HepG2 (cell line): ENCODE data around the gene KRT12. TPM values are rescaled to one million over a fixed set of nuclear protein-coding genes. Genes with fewer than 3 reads are reported as not detected.

Experiments used
- ATAC-seq: fragments of 200-7000 bp; cut with Tn5 transposase; 3 replicates; pipeline ENCODE4 v1.9.1; 2020; ENCODE audit warnings: mild to moderate bottlenecking, moderate library complexity
- BruUV-seq: library from RNA; stranded (reverse); fragments of 400-500 nt; replicated peaks from 2 replicates; lab custom pipeline; 2021; lab: Mats Ljungman, UMichigan
- CTCF ChIA-PET: fragments of 300-600 bp; formaldehyde crosslinking; extraction: SDS; loops from one replicate; lab custom pipeline; 2021; ENCODE audit warnings: low total read pairs, inconsistent platforms, low intra/inter-chr PET ratio; lab: Yijun Ruan, JAX
- POLR2A ChIA-PET: fragments of 350-600 bp; sonication (Branson Sonifier 250); formaldehyde crosslinking; loops from one replicate; lab custom pipeline; 2020; ENCODE audit warnings: antibody characterized with exemption, inconsistent platforms; lab: Yijun Ruan, JAX
- DNase-seq: peaks from one replicate; pipeline ENCODE4 v3.0.0-alpha.2; 2015; ENCODE audit warnings: low spot score
- FAIRE-seq: peaks from 3 replicates; lab custom pipeline; 2011; peaks lifted over from hg19 to GRCh38; lab: Jason Lieb, UNC
- H2AFZ ChIP-seq: one replicate; pipeline ENCODE4 v1.6.1; 2011; ENCODE audit warnings: low read length, inconsistent platforms
- H3K27ac ChIP-seq: fragments of 300-600 bp; 3 replicates; pipeline ENCODE4 v1.8.0; 2011; ENCODE audit warnings: mixed run types, mild to moderate bottlenecking, mixed read lengths, low read length, inconsistent platforms; ENCODE audit not compliant: insufficient read depth; ENCODE audit errors: extremely low read length
- H3K27me3 ChIP-seq, 2 experiments: fragments of 200-600 bp in 1 of 2; 2 replicates in 1 of 2; 3 replicates in 1 of 2; pipeline versions ENCODE4 v1.6.0 to v1.8.0; 2011; ENCODE audit warnings: low read length in 2 of 2, mild to moderate bottlenecking in 2 of 2, moderate library complexity in 2 of 2, inconsistent platforms in 1 of 2; ENCODE audit not compliant: insufficient read depth in 2 of 2, control insufficient read depth in 1 of 2
- H3K36me3 ChIP-seq, 2 experiments: fragments of 200-600 bp in 1 of 2; replicated peaks in 1 of 2; 2 replicates in 1 of 2; 3 replicates in 1 of 2; pipeline versions ENCODE4 v1.5.1 to v1.8.0; 2011; ENCODE audit warnings: low read length in 2 of 2, inconsistent platforms in 1 of 2; ENCODE audit not compliant: insufficient read depth in 2 of 2, control insufficient read depth in 1 of 2
- H3K4me1 ChIP-seq: 2 replicates; pipeline ENCODE4 v1.5.1; 2012; ENCODE audit warnings: low read length, inconsistent platforms; ENCODE audit not compliant: insufficient read depth
- H3K4me2 ChIP-seq: 2 replicates; pipeline ENCODE4 v1.6.0; 2011; ENCODE audit warnings: low read depth, low read length, inconsistent platforms
- H3K4me3 ChIP-seq, 3 experiments: fragments of 200-600 bp in 1 of 3; sonication (generic), shearing (Covaris generic) in 1 of 3; replicated peaks in 1 of 3; 2 replicates each; pipeline ENCODE4 v1.5.1; 2011 to 2016; ENCODE audit warnings: low read length in 3 of 3, inconsistent platforms in 2 of 3, low read depth in 2 of 3, mild to moderate bottlenecking in 2 of 3, control low read depth in 1 of 3, mixed read lengths in 1 of 3; ENCODE audit not compliant: insufficient read depth in 1 of 3
- H3K79me2 ChIP-seq: one replicate; pipeline ENCODE4 v1.6.1; 2011; ENCODE audit warnings: low read length, inconsistent platforms; ENCODE audit not compliant: insufficient read depth
- H3K9ac ChIP-seq: 2 replicates; pipeline ENCODE4 v1.6.0; 2011; ENCODE audit warnings: mild to moderate bottlenecking, low read depth, low read length, inconsistent platforms; ENCODE audit not compliant: insufficient read depth
- H3K9me3 ChIP-seq: 2 replicates; pipeline ENCODE4 v1.5.1; 2012; ENCODE audit warnings: mild to moderate bottlenecking, low read length
- H4K20me1 ChIP-seq: 2 replicates; pipeline ENCODE4 v1.6.0; 2011; ENCODE audit warnings: inconsistent platforms, mild to moderate bottlenecking, low read length, moderate library complexity; ENCODE audit not compliant: insufficient read depth
- AKAP8 ChIP-seq: sonication (generic); formaldehyde crosslinking; IDR thresholded peaks from 2 replicates; pipeline ENCODE4 v1.5.1; 2020; ENCODE audit warnings: mild to moderate bottlenecking, missing genetic modification reagents
- ATM ChIP-seq: fragments of 450-650 bp; IDR thresholded peaks from 2 replicates; pipeline ENCODE4 v1.7.1; 2017; ENCODE audit warnings: mild to moderate bottlenecking, borderline replicate concordance
- BRD4 ChIP-seq: sonication (generic); formaldehyde crosslinking; IDR thresholded peaks from 2 replicates; pipeline ENCODE4 v1.4.0; 2020; ENCODE audit warnings: missing genetic modification reagents
- CBFB ChIP-seq: sonication (generic); formaldehyde crosslinking; IDR thresholded peaks from 2 replicates; pipeline ENCODE4 v1.4.0; 2020; ENCODE audit warnings: missing genetic modification reagents
- ELF4 ChIP-seq: sonication (generic); formaldehyde crosslinking; IDR thresholded peaks from 2 replicates; pipeline ENCODE4 v1.5.0; 2020; ENCODE audit warnings: missing genetic modification reagents, mild to moderate bottlenecking, moderate library complexity, borderline replicate concordance
- NCOR1 ChIP-seq: fragments of 200-600 bp; sonication (generic); IDR thresholded peaks from 2 replicates; pipeline ENCODE4 v1.7.0; 2017; ENCODE audit warnings: antibody characterized with exemption, low read length, borderline replicate concordance
- TCF7 ChIP-seq: sonication (generic); IDR thresholded peaks from 2 replicates; pipeline ENCODE4 v1.6.1; 2016; ENCODE audit warnings: antibody characterized with exemption, low read depth
- ZNF34 ChIP-seq: sonication (generic); formaldehyde crosslinking; IDR thresholded peaks from 2 replicates; pipeline ENCODE4 v1.4.0; 2020; ENCODE audit warnings: mild to moderate bottlenecking, missing genetic modification reagents, borderline replicate concordance
- ZNF766 ChIP-seq: sonication (generic); formaldehyde crosslinking; IDR thresholded peaks from 2 replicates; pipeline ENCODE4 v1.5.0; 2020; ENCODE audit warnings: missing genetic modification reagents, borderline replicate concordance
- ZNF782 ChIP-seq: sonication (generic); formaldehyde crosslinking; IDR thresholded peaks from 2 replicates; pipeline ENCODE4 v1.4.0; 2020; ENCODE audit warnings: missing genetic modification reagents, mild to moderate bottlenecking, borderline replicate concordance
- ZNF816 ChIP-seq: sonication (generic); formaldehyde crosslinking; IDR thresholded peaks from 2 replicates; pipeline ENCODE4 v1.8.0; 2022; ENCODE audit warnings: missing genetic modification reagents, mild to moderate bottlenecking, borderline replicate concordance
- WGBS: methylation state at CpG from one replicate; pipeline ENCODE4 v1.1.6; 2017; ENCODE audit warnings: low lambda C conversion rate; 5-methylcytosine and 5-hydroxymethylcytosine counted together
- in situ Hi-C: cut with HindIII; loops from 2 replicates; pipeline ENCODE4 v1.10.0; 2017; ENCODE audit warnings: low pct_unique_long_range_greater_than_20kb; ENCODE audit not compliant: extremely low pct_ligation_motif_present
- intact Hi-C: fragments of 100-400 bp; cut with micrococcal nuclease; formaldehyde crosslinking; loops from one replicate; pipeline ENCODE4 v1.10.0; 2022; ENCODE audit not compliant: unreplicated experiment
- polyA plus RNA-seq, 8 experiments: library from polyadenylated mRNA; depleted of rRNA in 3 of 8; stranded (reverse) in 7 of 8; unstranded in 1 of 8; fragments of >200 nt; fragmentation: Illumina TruSeq in 4 of 8; extraction: Trizol in 4 of 8; gene quantifications; 2 replicates each; pipeline versions ENCODE4 v1.2.1 to v1.2.3, GENCODE V29; 2011 to 2016; ENCODE audit warnings: low read depth in 4 of 8, missing spikeins in 1 of 8, mixed read lengths in 1 of 8; ENCODE audit not compliant: insufficient read depth in 1 of 8
- total RNA-seq, 5 experiments: library from RNA; depleted of rRNA; stranded (reverse); fragments of >200 nt; fragmentation: Illumina TruSeq; extraction: Trizol; gene quantifications; 2 replicates each; pipeline ENCODE4 v1.2.3, GENCODE V29; 2016; ENCODE audit warnings: low read depth in 1 of 5
- TF ChIP-seq, protein P1 (sequence below): IDR thresholded peaks from 2 replicates; pipeline ENCODE4 v1.6.1; 2016
- TF ChIP-seq, protein P2 (sequence below): sonication (generic); formaldehyde crosslinking; IDR thresholded peaks from 2 replicates; pipeline ENCODE4 v1.5.0; 2020; ENCODE audit warnings: missing genetic modification reagents
- TF ChIP-seq, protein P3 (sequence below), 2 experiments: fragments of 450-650 bp in 1 of 2; sonication (generic) in 1 of 2; formaldehyde crosslinking; IDR thresholded peaks; 2 replicates each; pipeline versions ENCODE4 v1.5.0 to v1.8.0; 2020 to 2022; ENCODE audit warnings: mild to moderate bottlenecking in 1 of 2, missing genetic modification reagents in 1 of 2

Gene KRT12
- total and polyA plus RNA-seq, 2 of the 13 experiments (the other 11 are each of a cell fraction or from before 2014, with no cell fraction given) = 0.07 to 0.09 TPM

DNA sequence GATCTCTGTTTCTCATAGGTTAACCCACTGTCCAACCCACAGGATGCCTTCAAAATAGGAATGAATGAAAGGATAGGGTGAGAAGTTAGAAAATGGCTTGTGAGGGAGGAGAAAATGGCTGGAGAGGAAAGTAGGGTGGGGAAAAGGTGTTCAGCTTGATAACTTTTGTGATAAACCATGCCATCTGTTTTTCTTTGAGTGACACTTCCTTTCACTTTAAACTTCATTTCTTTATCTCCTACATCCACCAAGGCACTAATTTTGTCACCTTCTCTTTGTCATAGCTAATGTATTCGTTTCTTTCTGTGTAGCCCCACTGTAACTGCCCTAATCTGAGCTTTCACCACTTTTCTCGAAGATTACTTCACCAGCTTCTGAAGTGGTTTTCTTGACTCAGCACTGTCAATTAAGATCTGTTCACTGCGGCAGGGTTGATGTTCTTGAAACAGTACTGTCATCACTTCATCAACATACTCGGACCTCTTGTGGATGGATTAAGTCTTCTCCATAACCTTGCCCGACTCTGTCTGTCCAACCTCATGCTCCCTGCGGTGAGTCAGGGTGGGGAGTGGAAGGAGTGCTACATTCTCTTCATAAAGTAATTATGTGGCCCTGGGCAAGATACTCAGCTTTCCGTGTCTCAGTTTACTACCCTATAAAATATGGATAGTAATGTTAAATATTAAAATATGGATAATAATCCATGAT, 39.1 kb downstream of the KRT12 start (continued):
- TF ChIP-seq, protein P1, sequence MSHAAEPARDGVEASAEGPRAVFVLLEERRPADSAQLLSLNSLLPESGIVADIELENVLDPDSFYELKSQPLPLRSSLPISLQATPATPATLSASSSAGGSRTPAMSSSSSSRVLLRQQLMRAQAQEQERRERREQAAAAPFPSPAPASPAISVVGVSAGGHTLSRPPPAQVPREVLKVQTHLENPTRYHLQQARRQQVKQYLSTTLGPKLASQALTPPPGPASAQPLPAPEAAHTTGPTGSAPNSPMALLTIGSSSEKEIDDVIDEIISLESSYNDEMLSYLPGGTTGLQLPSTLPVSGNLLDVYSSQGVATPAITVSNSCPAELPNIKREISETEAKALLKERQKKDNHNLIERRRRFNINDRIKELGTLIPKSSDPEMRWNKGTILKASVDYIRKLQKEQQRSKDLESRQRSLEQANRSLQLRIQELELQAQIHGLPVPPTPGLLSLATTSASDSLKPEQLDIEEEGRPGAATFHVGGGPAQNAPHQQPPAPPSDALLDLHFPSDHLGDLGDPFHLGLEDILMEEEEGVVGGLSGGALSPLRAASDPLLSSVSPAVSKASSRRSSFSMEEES = no peak
- no peak for TF ChIP-seq ZNF782 (CRISPR knock-in tag)
- no peak for TF ChIP-seq TCF7
- no peak for TF ChIP-seq ZNF816 (CRISPR knock-in tag)

DNA sequence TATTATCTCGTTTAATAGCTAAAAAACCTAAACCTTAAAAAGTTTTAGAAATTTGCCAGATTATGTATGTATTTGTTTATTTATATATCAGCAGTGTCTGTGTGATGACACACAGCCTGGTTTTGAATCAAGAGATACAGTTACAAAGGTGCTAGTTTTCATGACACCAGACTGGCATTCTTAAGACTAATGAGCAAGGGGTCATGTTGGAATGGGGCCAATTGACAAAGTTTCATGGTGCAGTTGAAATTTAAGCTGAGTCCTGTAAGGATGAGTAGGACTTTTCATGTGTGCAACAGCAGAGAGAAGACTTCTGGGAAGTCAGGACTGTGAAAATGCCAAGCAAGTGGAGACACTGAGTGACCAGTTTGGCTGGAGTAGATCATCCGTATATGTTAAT, 41.4 kb downstream of the KRT12 start:
- intact Hi-C loops = no loop called here
- no peak for FAIRE-seq
- Histone ChIP-seq H3K36me3 (peaks cover 0 to 6% of the 10 kb centered on the region in 2 experiments; a peak in 2 of 5 replicates), H2AFZ (no peak overlapping the region), H3K9ac (no peak overlapping the region), H3K27ac (no peak overlapping the region), H4K20me1 (no peaks in the 10 kb centered on the region), H3K4me1 (peaks cover 4% of the 10 kb centered on the region), H3K79me2 (peaks cover 14% of the 10 kb centered on the region), H3K9me3 (no peaks in the 10 kb centered on the region), H3K4me2 (no peak overlapping the region), H3K4me3 (no peak overlapping the region), H3K27me3 (no peaks in the 10 kb centered on the region)
- POLR2A ChIA-PET = no interaction called here
- CTCF ChIA-PET = no interaction called here
- in situ Hi-C loops = no loop called here
- no peak for ATAC-seq
- DNase-seq = no peak
- BruUV-seq = no TSS peak
- 97% methylated on average over 2 of the region's 2 CpGs for WGBS
- TF ChIP-seq BRD4 (CRISPR knock-in tag) (no peak), AKAP8 (CRISPR knock-in tag) (no peak), NCOR1 (no peak), CBFB (CRISPR knock-in tag) (no peak), ELF4 (no peak), ZNF766 (no peak), ATM (no peak), ZNF34 (CRISPR knock-in tag) (no peak)
- TF ChIP-seq, protein P2, sequence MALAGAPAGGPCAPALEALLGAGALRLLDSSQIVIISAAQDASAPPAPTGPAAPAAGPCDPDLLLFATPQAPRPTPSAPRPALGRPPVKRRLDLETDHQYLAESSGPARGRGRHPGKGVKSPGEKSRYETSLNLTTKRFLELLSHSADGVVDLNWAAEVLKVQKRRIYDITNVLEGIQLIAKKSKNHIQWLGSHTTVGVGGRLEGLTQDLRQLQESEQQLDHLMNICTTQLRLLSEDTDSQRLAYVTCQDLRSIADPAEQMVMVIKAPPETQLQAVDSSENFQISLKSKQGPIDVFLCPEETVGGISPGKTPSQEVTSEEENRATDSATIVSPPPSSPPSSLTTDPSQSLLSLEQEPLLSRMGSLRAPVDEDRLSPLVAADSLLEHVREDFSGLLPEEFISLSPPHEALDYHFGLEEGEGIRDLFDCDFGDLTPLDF (CRISPR knock-in tag) = no peak
- TF ChIP-seq, protein P3, sequence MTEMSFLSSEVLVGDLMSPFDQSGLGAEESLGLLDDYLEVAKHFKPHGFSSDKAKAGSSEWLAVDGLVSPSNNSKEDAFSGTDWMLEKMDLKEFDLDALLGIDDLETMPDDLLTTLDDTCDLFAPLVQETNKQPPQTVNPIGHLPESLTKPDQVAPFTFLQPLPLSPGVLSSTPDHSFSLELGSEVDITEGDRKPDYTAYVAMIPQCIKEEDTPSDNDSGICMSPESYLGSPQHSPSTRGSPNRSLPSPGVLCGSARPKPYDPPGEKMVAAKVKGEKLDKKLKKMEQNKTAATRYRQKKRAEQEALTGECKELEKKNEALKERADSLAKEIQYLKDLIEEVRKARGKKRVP (CRISPR knock-in tag; IDR thresholded peaks at IDR 0.05) = no peak
